ENCODE data around the gene TRAFD1.

TRAFD1 gene

DNA sequence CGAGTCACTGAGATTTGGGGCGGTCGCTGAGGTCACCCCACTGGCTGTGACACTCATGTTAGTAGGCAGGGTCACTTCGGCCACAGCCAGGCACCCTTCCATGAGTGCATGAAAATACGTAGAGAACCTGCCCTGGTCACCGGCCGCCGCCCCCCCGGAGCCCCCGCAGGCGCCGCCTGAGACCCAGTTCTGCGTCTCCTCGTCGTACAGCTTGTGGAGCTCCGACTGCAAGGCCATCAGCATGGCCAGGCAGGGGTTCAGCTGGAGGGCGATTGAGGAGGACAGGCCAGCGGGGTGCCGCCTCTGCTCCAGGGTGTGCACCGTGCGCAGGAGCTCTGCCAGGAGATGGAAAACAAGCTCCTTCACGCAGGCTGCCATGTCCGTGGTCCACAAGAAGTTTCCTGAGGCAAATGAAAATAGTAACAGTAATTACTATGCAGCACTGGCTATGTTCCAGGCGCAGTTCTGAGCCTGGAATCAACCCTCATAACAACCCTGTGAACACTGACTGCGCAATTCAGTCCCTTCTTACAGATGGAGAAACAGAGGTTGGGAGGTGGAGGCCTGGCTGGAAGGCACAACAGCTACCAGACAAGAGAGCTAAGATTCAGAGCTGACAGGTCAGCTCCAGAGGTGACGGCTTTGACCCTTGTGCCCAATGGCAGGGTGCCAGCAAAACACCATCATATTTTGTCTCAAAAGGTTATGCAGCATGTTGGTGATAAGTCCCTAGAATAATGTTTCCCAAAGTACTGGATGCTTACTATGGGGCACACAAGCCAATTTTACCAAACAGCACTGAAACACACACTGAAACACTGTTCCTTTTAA lies 59.9 kb downstream of the TRAFD1 start:
- DNase-seq (ENCODE audit: low spot score): no peak
- Mint-ChIP-seq H3K4me3 (no peak overlapping the region), H3K27me3 (ENCODE audit: low read depth) (no peaks in the 10 kb centered on the region), H3K9me3 (no peaks in the 10 kb centered on the region), H3K36me3 (ENCODE audit: low read depth) (peaks cover 16% of the 10 kb centered on the region), H3K4me1 (ENCODE audit: low read depth) (peaks cover 8% of the 10 kb centered on the region), H3K27ac (no peak overlapping the region)

DNA sequence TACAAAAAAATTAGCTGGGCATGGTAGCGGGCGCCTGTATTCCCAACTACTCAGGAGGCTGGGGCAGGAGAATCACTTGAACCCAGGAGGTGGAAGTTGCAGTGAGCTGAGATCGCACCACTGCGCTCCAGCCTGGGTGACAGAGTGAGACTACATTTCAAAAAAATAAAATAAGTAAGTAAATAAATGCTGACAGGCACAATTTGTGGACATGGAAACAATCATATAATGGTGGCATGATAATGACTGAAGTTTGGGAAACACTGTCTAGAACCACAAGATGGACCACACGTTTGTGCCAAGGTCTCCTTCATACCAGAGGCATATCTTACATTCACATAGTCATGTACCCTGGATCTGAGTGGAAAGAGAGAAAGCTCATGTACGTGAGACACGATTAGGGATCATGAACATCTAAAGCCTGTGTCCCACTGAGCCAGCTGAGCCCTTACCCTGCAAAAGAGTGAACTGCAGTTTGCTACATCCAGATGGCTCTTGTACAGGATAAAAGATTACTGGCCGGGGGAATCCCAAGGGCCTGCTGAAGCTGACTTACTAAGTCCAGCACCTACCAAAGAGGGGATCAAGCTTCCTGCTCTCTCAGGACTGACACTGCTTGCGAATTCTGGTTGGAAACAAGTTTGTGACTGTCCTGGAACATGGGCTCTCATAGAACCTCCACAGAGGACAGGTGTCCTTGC lies 62.9 kb downstream of the TRAFD1 start:
- H3K4me1 Mint-ChIP-seq (ENCODE audit: low read depth): peaks cover 5% of the 10 kb centered on the region
- no peak for DNase-seq (ENCODE audit: low spot score)
- no peak overlapping the region for H3K27ac Mint-ChIP-seq
- H3K27me3 Mint-ChIP-seq (ENCODE audit: low read depth): no peaks in the 10 kb centered on the region
- no peak overlapping the region for H3K4me3 Mint-ChIP-seq
- H3K9me3 Mint-ChIP-seq: no peaks in the 10 kb centered on the region
- H3K36me3 Mint-ChIP-seq (ENCODE audit: low read depth): peaks cover 25% of the 10 kb centered on the region

DNA sequence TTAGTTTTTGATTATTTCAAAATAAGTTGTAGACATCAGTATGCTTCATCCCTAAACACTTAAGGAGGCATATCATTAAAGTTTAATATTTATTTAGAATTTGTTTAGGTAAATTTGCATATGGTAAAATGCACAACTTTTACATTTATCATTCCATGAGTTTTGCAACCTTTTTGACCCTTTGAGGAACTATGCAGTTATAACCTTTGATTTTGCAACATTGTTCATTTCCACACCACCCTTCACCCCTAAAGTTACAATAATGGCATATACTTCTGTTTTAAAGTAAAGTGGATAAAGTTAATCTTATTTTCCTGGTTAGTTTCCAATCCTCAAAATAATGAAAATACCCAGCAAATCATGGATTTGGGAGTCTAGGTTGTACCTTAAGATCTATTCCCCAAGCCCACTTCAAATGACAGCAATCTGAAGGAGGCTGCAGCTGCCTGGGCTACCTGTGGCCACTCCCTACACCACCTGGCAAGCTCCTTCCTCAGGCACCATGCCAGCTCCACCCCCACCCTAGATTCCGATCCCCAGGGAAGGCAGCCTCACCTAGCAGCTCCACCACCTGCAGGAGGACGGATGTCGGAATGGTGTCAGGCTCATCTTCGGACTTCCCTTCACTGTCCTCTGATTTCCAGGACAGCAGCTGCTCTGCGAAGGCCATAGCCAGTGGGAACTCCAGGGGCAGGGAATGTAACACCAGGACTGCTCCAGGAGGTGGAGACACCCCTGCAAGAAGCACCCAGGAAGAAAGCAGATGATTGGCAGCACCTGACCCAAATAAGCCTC lies 65.1 kb downstream of the TRAFD1 start:
- no peak for DNase-seq (ENCODE audit: low spot score)
- Mint-ChIP-seq H3K4me3 (no peak overlapping the region), H3K36me3 (ENCODE audit: low read depth) (peaks cover 21% of the 10 kb centered on the region), H3K9me3 (no peaks in the 10 kb centered on the region), H3K4me1 (ENCODE audit: low read depth) (no peaks in the 10 kb centered on the region), H3K27me3 (ENCODE audit: low read depth) (no peaks in the 10 kb centered on the region), H3K27ac (no peak overlapping the region)

DNA sequence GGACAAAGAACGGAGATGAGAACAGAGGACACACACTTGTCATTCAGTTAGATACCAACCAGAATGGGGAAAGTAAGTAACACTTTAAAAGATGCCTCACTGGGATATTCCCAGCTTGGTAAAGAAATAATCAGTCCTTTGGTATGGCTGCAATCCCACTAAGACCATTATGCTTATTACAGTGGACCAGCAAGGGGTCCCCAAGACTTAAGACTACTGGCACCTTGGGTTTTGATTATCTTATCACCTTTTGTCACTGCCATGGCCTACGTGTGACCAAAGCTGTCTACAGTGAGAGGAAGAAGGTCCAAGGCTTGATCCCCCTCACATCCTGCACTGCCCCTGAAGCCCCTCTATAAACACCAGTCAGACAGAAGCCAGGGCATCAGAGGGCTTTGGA lies 65.8 kb downstream of the TRAFD1 start:
- H3K4me1 Mint-ChIP-seq (ENCODE audit: low read depth): no peaks in the 10 kb centered on the region
- no peak for DNase-seq (ENCODE audit: low spot score)
- H3K9me3 Mint-ChIP-seq: no peaks in the 10 kb centered on the region
- H3K4me3 Mint-ChIP-seq: no peak overlapping the region
- H3K27ac Mint-ChIP-seq: no peak overlapping the region
- H3K27me3 Mint-ChIP-seq (ENCODE audit: low read depth): no peaks in the 10 kb centered on the region
- H3K36me3 Mint-ChIP-seq (ENCODE audit: low read depth): peaks cover 23% of the 10 kb centered on the region

DNA sequence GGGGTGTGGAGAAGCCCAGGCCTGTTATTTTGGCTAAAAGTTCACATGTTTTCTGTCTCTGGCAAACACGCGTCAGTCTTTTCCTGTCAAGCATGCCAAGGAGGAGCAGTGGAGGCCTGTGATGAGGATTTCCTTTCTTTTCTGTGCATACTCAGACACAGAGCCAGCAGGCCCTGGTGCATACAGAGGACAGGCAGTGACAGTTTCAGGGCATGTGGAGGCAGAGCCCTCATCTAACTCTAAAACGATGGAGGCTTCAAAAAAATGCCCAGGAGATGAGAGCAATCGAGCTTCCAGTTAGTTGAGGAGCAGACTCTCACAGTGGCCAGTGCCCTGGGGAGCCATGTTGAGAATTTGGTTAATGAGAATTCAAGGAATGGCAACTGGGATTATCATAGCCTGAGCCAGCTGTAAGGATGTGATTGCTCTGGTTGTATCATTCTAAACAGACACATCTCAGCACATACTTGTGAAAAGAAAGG lies 66.5 kb downstream of the TRAFD1 start:
- no peaks in the 10 kb centered on the region for H3K9me3 Mint-ChIP-seq
- no peaks in the 10 kb centered on the region for H3K27me3 Mint-ChIP-seq (ENCODE audit: low read depth)
- H3K27ac Mint-ChIP-seq: no peak overlapping the region
- no peak for DNase-seq (ENCODE audit: low spot score)
- no peaks in the 10 kb centered on the region for H3K4me1 Mint-ChIP-seq (ENCODE audit: low read depth)
- peaks cover 23% of the 10 kb centered on the region for H3K36me3 Mint-ChIP-seq (ENCODE audit: low read depth)
- H3K4me3 Mint-ChIP-seq: no peak overlapping the region

DNA sequence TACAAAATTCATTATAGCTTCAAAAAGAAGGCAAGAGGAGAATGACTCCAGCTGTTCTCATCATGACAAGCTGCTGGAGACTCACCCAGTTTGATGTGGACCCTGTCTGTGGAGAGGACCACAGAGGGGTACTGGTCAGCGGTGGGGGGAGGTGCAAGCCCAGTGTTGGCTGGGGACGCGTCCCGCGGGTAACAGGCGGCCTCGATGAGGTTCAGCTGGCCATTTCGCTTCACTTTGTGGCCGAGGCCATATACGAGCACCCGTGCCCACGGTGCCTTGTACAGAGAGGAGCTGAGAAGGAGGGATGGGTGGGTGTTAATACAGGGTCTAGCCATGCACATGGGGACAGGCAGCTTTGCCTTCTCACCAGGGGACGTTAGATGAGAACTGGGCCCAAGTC lies 67.1 kb downstream of the TRAFD1 start:
- no peaks in the 10 kb centered on the region for H3K27me3 Mint-ChIP-seq (ENCODE audit: low read depth)
- DNase-seq (ENCODE audit: low spot score): no peak
- no peaks in the 10 kb centered on the region for H3K9me3 Mint-ChIP-seq
- no peak overlapping the region for H3K4me3 Mint-ChIP-seq
- H3K27ac Mint-ChIP-seq: no peak overlapping the region
- no peaks in the 10 kb centered on the region for H3K4me1 Mint-ChIP-seq (ENCODE audit: low read depth)
- H3K36me3 Mint-ChIP-seq (ENCODE audit: low read depth): peaks cover 20% of the 10 kb centered on the region

DNA sequence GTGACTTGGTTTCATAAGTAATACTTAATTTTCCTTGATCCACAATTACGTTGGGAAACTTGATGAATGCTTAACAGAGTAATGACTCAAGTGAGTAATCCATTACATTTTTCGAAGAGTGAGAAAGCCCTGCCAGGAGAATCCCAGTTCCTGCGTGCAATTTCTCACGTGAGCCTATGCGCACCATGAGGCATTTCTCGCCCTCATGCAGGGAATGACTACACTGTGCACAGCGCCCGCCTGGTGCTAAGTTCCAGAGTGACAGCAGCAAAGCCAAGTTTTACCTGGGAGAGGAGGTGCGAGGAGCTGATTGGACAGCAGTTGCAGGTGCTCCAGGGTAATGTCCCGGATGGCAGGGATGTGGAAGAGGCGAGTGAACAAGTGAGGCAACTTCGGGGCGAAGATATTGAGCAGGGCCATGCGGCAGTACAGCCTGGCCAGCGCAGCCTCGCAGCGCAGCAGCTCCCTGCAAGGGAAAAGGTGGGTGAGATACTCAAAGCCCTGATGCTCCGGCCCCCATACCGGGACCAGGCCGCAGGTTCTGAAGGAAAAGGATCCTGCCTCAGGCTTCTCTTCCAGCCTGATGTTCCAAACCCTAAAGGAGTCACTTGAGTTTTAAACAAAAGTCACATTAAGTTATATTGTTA lies 69.4 kb downstream of the TRAFD1 start:
- DNase-seq (ENCODE audit: low spot score): no peak
- Mint-ChIP-seq H3K27me3 (ENCODE audit: low read depth) (no peaks in the 10 kb centered on the region), H3K36me3 (ENCODE audit: low read depth) (peaks cover 26% of the 10 kb centered on the region), H3K4me1 (ENCODE audit: low read depth) (no peaks in the 10 kb centered on the region), H3K9me3 (no peaks in the 10 kb centered on the region), H3K4me3 (no peak overlapping the region), H3K27ac (no peak overlapping the region)

DNA sequence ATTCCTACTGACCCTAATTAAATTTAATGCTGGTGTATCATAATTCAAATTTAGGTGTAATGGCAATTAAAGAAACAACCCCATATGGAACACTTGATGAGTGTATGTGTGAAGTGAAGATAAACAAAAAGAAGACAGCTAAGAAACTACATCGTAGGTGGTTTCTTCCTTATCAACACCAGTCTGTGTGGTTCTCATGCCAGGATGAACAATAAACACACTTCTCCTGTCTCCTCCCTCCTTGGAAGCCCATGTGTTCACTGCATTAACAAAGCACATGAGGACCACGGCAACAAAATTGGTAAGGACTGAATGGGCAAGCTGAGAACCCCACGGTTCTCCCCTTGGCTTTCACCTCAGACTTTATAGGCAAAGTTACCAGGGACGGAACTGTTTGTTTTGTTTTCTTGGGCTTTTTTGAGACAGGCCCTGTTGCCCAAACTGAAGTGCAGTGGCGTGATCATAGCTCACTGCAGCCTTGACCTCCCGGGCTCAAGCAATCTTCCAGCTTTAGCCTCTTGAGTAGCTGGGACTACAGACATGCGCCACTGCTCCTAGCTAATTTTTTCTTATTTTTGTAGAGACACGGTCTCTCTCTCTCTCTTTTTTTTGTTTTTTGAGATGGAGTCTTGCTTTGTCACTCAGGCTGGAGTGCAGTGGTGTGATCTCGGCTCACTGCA lies 71.0 kb downstream of the TRAFD1 start:
- peaks cover 26% of the 10 kb centered on the region for H3K36me3 Mint-ChIP-seq (ENCODE audit: low read depth)
- H3K9me3 Mint-ChIP-seq: no peaks in the 10 kb centered on the region
- H3K4me3 Mint-ChIP-seq: no peak overlapping the region
- H3K27ac Mint-ChIP-seq: no peak overlapping the region
- H3K27me3 Mint-ChIP-seq (ENCODE audit: low read depth): no peaks in the 10 kb centered on the region
- no peaks in the 10 kb centered on the region for H3K4me1 Mint-ChIP-seq (ENCODE audit: low read depth)
- DNase-seq (ENCODE audit: low spot score): no peak

DNA sequence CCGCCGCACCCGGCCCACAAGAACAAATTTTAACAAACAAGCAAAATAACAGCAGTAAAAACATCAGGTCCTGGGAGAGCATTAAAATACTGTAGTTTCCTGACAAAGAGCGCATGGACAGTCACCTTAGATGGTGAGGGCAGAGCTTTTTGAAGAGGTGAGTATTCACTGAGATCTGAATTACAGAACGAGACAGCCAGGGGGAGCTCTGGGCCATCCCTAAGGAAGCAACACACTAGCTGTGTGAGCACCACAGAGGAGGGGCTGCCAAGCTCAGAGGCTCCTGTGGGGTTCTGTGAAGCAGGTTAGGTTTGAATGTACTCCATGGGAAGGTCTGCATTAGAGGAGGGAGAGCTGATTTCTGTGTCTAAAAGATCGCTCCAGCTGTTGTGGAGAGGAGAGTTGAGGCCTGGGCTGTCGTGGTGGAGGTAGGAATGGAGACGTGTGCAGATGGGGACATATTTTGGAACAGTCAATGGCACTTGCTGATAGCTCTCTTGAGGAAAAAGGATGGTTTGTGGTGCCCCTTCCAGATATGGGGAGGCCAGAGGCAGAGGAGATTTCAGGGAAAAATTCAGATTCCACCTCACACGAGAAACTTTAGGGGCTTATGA lies 72.9 kb downstream of the TRAFD1 start:
- Mint-ChIP-seq H3K36me3 (ENCODE audit: low read depth) (peaks cover 17% of the 10 kb centered on the region), H3K9me3 (no peaks in the 10 kb centered on the region), H3K27me3 (ENCODE audit: low read depth) (no peaks in the 10 kb centered on the region), H3K27ac (no peak overlapping the region), H3K4me1 (ENCODE audit: low read depth) (no peaks in the 10 kb centered on the region), H3K4me3 (no peak overlapping the region)
- DNase-seq (ENCODE audit: low spot score): peak; percentile 15

DNA sequence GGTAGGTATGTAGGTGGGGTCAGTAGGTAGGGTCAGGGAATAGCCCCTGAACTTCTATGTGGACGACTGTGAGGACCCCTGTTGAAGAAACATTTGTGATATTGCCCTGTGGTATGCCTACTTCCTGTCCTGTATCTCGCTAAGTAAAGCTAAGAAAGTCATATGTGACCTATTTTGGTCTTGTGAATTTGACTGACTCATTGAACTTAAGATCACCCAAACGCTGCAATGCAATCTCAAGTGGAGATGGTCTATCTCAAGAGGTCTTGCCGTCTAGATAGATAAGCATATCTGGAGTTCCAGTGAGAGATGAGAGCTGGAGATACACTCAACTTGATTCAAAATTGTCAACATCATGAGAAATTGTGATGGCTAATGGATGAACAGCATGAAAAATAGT lies 73.8 kb downstream of the TRAFD1 start:
- H3K9me3 Mint-ChIP-seq: no peaks in the 10 kb centered on the region
- peaks cover 23% of the 10 kb centered on the region for H3K36me3 Mint-ChIP-seq (ENCODE audit: low read depth)

More for the DNA sequence above, 73.8 kb downstream of the TRAFD1 start:
- DNase-seq (ENCODE audit: low spot score): no peak
- H3K27ac Mint-ChIP-seq: no peak overlapping the region
- H3K4me3 Mint-ChIP-seq: no peak overlapping the region
- no peaks in the 10 kb centered on the region for H3K4me1 Mint-ChIP-seq (ENCODE audit: low read depth)
- no peaks in the 10 kb centered on the region for H3K27me3 Mint-ChIP-seq (ENCODE audit: low read depth)
